B cell (primary cell): ENCODE data around the gene SPON2. TPM values are rescaled to one million over a fixed set of nuclear protein-coding genes. Genes with fewer than 3 reads are reported as not detected.

ENCODE experiments used
- ATAC-seq: fragments of 200-7000 bp; cut with Tn5 transposase; one replicate; pipeline ENCODE4 v1.10.0; 2021; ENCODE audit warnings: low read depth, mild to moderate bottlenecking, moderate number of reproducible peaks, moderate library complexity
- CTCF ChIA-PET: fragments of 350-600 bp; sonication (Branson Sonifier 250); formaldehyde crosslinking; loops from one replicate; lab custom pipeline; 2021; ENCODE audit warnings: antibody characterized with exemption, inconsistent platforms; lab: Charles Lee
- POLR2A ChIA-PET: fragments of 350-600 bp; sonication (Branson Sonifier 250); formaldehyde crosslinking; loops from one replicate; lab custom pipeline; 2021; ENCODE audit warnings: antibody characterized with exemption; lab: Charles Lee
- DNase-seq: peaks from one replicate; pipeline ENCODE4 v3.0.0; 2013
- H2AFZ ChIP-seq: 2 replicates; pipeline ENCODE4 v1.6.1; 2012; ENCODE audit warnings: mild to moderate bottlenecking, low read depth, low read length; ENCODE audit not compliant: insufficient read depth, poor library complexity, severe bottlenecking
- H3K27ac ChIP-seq, 2 donors: 1 replicate in 1 of 2; 2 replicates in 1 of 2; pipeline ENCODE4 v1.5.1; 2012 to 2013; ENCODE audit warnings: low read length in 2 of 2, mild to moderate bottlenecking in 2 of 2, moderate library complexity in 1 of 2
- H3K27me3 ChIP-seq, 4 experiments: fragments of 200-600 bp in 1 of 4; sonication (generic) in 1 of 4; replicated peaks in 1 of 4; 1 replicate in 2 of 4; 2 replicates in 2 of 4; pipeline versions ENCODE4 v1.6.1 to v1.7.0; 2013 to 2016; ENCODE audit warnings: low read length in 3 of 4, mild to moderate bottlenecking in 2 of 4, mixed read lengths in 1 of 4, moderate library complexity in 1 of 4; ENCODE audit not compliant: insufficient read depth in 4 of 4, control insufficient read depth in 3 of 4; ENCODE audit errors: control extremely low read depth in 1 of 4
- H3K36me3 ChIP-seq, 2 experiments: replicated peaks in 1 of 2; 1 replicate in 1 of 2; 2 replicates in 1 of 2; pipeline versions ENCODE4 v1.6.1 to v1.7.1; 2013; ENCODE audit warnings: low read length in 1 of 2; ENCODE audit not compliant: insufficient read depth in 2 of 2, control insufficient read depth in 1 of 2; ENCODE audit errors: control extremely low read depth in 1 of 2, extremely low read depth in 1 of 2
- H3K4me1 ChIP-seq, 2 donors: fragments of 200-600 bp in 1 of 2; sonication (generic) in 1 of 2; 1 replicate in 1 of 2; 2 replicates in 1 of 2; pipeline versions ENCODE4 v1.5.1 to v1.6.1; 2013 to 2017; ENCODE audit warnings: low read length in 2 of 2; ENCODE audit not compliant: control insufficient read depth in 2 of 2, insufficient read depth in 2 of 2
- H3K4me2 ChIP-seq: replicated peaks from 2 replicates; pipeline ENCODE3; 2012; ENCODE audit warnings: mild to moderate bottlenecking, low read depth, low read length; ENCODE audit not compliant: poor library complexity, severe bottlenecking
- H3K4me3 ChIP-seq, 5 experiments: fragments of 200-600 bp in 1 of 5; sonication (generic) in 1 of 5; 1 replicate in 3 of 5; 2 replicates in 2 of 5; pipeline versions ENCODE4 v1.5.1 to v1.7.0; 2011 to 2016; ENCODE audit warnings: low read length in 4 of 5, mild to moderate bottlenecking in 4 of 5, low read depth in 2 of 5, control low read depth in 1 of 5, moderate library complexity in 1 of 5; ENCODE audit not compliant: insufficient read depth in 1 of 5; ENCODE audit errors: control extremely low read depth in 1 of 5, extremely low read depth in 1 of 5
- H3K79me2 ChIP-seq: fragments of 200-600 bp; sonication (generic); one replicate; pipeline ENCODE4 v1.6.0; 2016; ENCODE audit warnings: low read length; ENCODE audit not compliant: control insufficient read depth, insufficient read depth
- H3K9ac ChIP-seq: fragments of 200-600 bp; sonication (generic); 2 replicates; pipeline ENCODE4 v1.6.1; 2017; ENCODE audit warnings: mild to moderate bottlenecking, low read length, moderate library complexity
- H3K9me3 ChIP-seq, 3 donors: one replicate each; pipeline versions ENCODE4 v1.6.1 to v1.7.1; 2013; ENCODE audit warnings: low read length in 2 of 3; ENCODE audit not compliant: control insufficient read depth in 2 of 3, insufficient read depth in 1 of 3; ENCODE audit errors: control extremely low read depth in 1 of 3
- H4K20me1 ChIP-seq: 2 replicates; pipeline ENCODE4 v1.6.0; 2012; ENCODE audit warnings: mild to moderate bottlenecking, low read length; ENCODE audit not compliant: insufficient read depth, control insufficient read depth, poor library complexity, severe bottlenecking
- H3K27ac Mint-ChIP-seq: one replicate; pipeline ENCODE4 v1.8.0; 2021; ENCODE audit warnings: mixed read lengths
- H3K27me3 Mint-ChIP-seq: one replicate; pipeline ENCODE4 v1.8.0; 2021; ENCODE audit warnings: mixed read lengths
- H3K4me1 Mint-ChIP-seq: one replicate; pipeline ENCODE4 v1.8.0; 2021; ENCODE audit warnings: mixed read lengths
- H3K4me3 Mint-ChIP-seq: one replicate; pipeline ENCODE4 v1.8.0; 2021; ENCODE audit warnings: mixed read lengths
- H3K9me3 Mint-ChIP-seq: one replicate; pipeline ENCODE4 v1.8.0; 2022; ENCODE audit warnings: mixed read lengths; ENCODE audit not compliant: insufficient read depth
- EZH2 ChIP-seq: IDR thresholded peaks from 2 replicates; pipeline ENCODE4 v1.6.1; 2012; ENCODE audit warnings: borderline replicate concordance, low read depth, mild to moderate bottlenecking, moderate library complexity, low read length; ENCODE audit not compliant: insufficient read depth, poor library complexity, severe bottlenecking
- WGBS: methylation state at CpG from one replicate; pipeline ENCODE4 v1.1.5; 2013; ENCODE audit warnings: missing lambda C conversion rate; ENCODE audit not compliant: insufficient coverage; 5-methylcytosine and 5-hydroxymethylcytosine counted together
- intact Hi-C: fragments of 100-400 bp; cut with micrococcal nuclease; formaldehyde crosslinking; loops from one replicate; pipeline ENCODE4 v1.10.0; 2022
- polyA plus RNA-seq: library from polyadenylated mRNA; depleted of rRNA; stranded (reverse); fragments of >200 nt; gene quantifications from 2 replicates; pipeline ENCODE4 v1.2.3, GENCODE V29; 2012
- total RNA-seq, 2 donors: library from RNA; stranded (reverse); fragments of 120-200 nt in 1 of 2; gene quantifications; 1 replicate in 1 of 2; 2 replicates in 1 of 2; pipeline versions ENCODE4 v1.2.3 to v1.2.4, GENCODE V29; 2013 to 2022
- TF ChIP-seq, protein P1 (sequence below): fragments of 200-600 bp; IDR thresholded peaks from one replicate; pipeline ENCODE4 v1.8.0; 2022; ENCODE audit warnings: antibody characterized with exemption, mild to moderate bottlenecking

The SPON2 gene
- total and polyA plus RNA-seq, 2 donors (not counting 1 experiment from before 2014, with no cell fraction given), result 3.8 to 5.1 TPM

DNA sequence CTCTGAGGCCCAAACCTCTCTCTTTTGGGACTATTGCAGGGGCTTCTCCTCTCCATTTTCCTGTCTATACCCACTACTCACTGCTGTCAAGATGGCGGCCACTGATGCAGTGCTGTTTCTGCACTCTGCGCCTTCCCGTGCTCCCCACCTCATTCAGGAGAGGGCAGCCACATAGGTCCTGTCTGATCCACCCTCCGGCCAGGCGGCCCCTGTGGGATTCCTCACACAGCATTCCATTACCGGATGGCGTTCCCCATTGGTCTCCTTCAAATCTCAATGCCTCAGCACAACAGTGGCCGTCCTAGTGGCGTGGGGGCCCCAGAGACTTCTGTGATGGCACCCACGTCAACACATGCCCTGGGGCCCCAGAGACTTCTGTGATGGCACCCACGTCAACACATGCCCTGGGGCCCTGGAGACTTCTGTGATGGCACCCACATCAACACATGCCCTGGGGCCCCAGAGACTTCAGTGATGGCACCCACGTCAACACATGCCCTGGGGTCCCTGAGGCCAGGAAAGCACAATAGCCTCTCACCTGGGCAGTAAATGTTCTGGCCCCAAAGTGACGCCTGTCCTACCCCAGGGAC is 7.3 kb downstream of the SPON2 start:
- no peaks in the 10 kb centered on the region for H3K27me3 ChIP-seq
- 92% methylated on average over 12 of the region's 13 CpGs for WGBS
- ChIA-PET POLR2A (no interaction called here), CTCF (interaction anchor here (1.0 to 3.4 kb wide), 4 partner anchors 16 to 422 kb away, joined by 3 to 16 read pairs (median 9); no protein-coding TSS in a partner anchor)
- Mint-ChIP-seq H3K27me3 (peaks cover under 1% of the 10 kb centered on the region), H3K4me3 (no peak overlapping the region), H3K9me3 (no peaks in the 10 kb centered on the region), H3K27ac (peak overlapping the region; percentile 41), H3K4me1 (peaks cover 52% of the 10 kb centered on the region)
- H4K20me1 ChIP-seq, result no peaks in the 10 kb centered on the region
- peaks cover 25% of the 10 kb centered on the region for H3K79me2 ChIP-seq
- H3K9me3 ChIP-seq, result peaks cover 0 to 13% (median 8%) of the 10 kb centered on the region in 3 donors
- DNase-seq (no peak), ATAC-seq (no peak)
- no peak overlapping the region for H3K4me2 ChIP-seq
- peaks cover 36 to 45% of the 10 kb centered on the region in 2 donors for H3K4me1 ChIP-seq
- H3K27ac ChIP-seq, result no peak overlapping the region
- H2AFZ ChIP-seq, result no peak overlapping the region
- intact Hi-C loops, result no loop called here
- no peak overlapping the region for H3K4me3 ChIP-seq
- H3K9ac ChIP-seq, result no peak overlapping the region
- H3K36me3 ChIP-seq, result no peaks in the 10 kb centered on the region
- TF ChIP-seq, protein P1, sequence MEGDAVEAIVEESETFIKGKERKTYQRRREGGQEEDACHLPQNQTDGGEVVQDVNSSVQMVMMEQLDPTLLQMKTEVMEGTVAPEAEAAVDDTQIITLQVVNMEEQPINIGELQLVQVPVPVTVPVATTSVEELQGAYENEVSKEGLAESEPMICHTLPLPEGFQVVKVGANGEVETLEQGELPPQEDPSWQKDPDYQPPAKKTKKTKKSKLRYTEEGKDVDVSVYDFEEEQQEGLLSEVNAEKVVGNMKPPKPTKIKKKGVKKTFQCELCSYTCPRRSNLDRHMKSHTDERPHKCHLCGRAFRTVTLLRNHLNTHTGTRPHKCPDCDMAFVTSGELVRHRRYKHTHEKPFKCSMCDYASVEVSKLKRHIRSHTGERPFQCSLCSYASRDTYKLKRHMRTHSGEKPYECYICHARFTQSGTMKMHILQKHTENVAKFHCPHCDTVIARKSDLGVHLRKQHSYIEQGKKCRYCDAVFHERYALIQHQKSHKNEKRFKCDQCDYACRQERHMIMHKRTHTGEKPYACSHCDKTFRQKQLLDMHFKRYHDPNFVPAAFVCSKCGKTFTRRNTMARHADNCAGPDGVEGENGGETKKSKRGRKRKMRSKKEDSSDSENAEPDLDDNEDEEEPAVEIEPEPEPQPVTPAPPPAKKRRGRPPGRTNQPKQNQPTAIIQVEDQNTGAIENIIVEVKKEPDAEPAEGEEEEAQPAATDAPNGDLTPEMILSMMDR, result no peak
- no peak for TF ChIP-seq EZH2

DNA sequence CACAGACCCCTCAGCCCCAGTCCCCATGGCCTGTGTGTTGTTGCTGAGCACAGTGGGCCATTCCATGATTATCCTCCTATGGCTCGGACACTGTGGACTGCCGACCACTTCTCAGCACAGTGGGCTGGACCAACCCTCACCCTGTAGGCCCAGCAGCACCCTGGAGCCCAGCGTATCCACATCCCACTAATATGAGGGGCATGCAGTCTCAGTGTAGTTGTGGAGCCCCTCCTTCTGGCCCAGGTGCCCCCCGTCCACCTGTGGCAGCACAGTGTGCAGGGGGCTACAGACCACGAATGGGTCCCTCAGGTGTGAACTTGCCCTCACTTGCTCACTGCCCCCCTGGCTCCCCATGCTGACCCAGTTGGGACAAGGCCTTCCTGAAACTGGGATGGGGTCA is 7.9 kb downstream of the SPON2 start:
- Histone ChIP-seq H2AFZ (no peak overlapping the region), H3K27ac (no peak overlapping the region), H3K4me3 (no peak overlapping the region), H3K4me1 (peaks cover 36 to 45% of the 10 kb centered on the region in 2 donors), H3K9ac (no peak overlapping the region), H3K36me3 (no peaks in the 10 kb centered on the region), H4K20me1 (no peaks in the 10 kb centered on the region), H3K79me2 (peaks cover 25% of the 10 kb centered on the region), H3K4me2 (peak overlapping the region; percentile 73), H3K9me3 (peaks cover 0 to 13% (median 8%) of the 10 kb centered on the region in 3 donors), H3K27me3 (no peaks in the 10 kb centered on the region)
- H3K27ac Mint-ChIP-seq, result no peak overlapping the region
- no peaks in the 10 kb centered on the region for H3K27me3 Mint-ChIP-seq
- H3K4me3 Mint-ChIP-seq, result no peak overlapping the region
- ChIA-PET CTCF (interaction anchor here (2.1 to 2.9 kb wide), 2 partner anchors 33 to 85 kb away, joined by 8 to 21 read pairs; partner anchors contain the start of gene CTBP1), POLR2A (no interaction called here)
- WGBS, result 86% methylated on average over 5 of the region's 5 CpGs
- TF ChIP-seq, protein P1, result no peak
- no peak for TF ChIP-seq EZH2
- H3K4me1 Mint-ChIP-seq, result peaks cover 51% of the 10 kb centered on the region
- DNase-seq, result no peak
- no peak for ATAC-seq
- intact Hi-C loops, result no loop called here
- no peaks in the 10 kb centered on the region for H3K9me3 Mint-ChIP-seq
